Smooth muscle cell (in vitro differentiated cells): Measurements from ENCODE around the gene RUFY3. TPM values are rescaled to one million over a fixed set of nuclear protein-coding genes. Genes with fewer than 3 reads are reported as not detected.

Experiments used
- DNase-seq: peaks from one replicate; lab custom pipeline; 2025; ENCODE audit not compliant: unreplicated experiment; lab: John Stamatoyannopoulos, UW
- H2AFZ ChIP-seq: fragments of 200-600 bp; sonication (generic); 2 replicates; pipeline ENCODE4 v1.6.0; 2016; ENCODE audit warnings: antibody characterized with exemption, low read depth, mild to moderate bottlenecking
- H3F3A ChIP-seq: fragments of 200-600 bp; sonication (generic); 2 replicates; pipeline ENCODE4 v1.6.0; 2017; ENCODE audit warnings: antibody characterized with exemption, low read depth
- H3K27ac ChIP-seq: fragments of 200-600 bp; sonication (generic); 2 replicates; pipeline ENCODE4 v1.5.1; 2016; ENCODE audit warnings: low read depth, mild to moderate bottlenecking
- H3K27me3 ChIP-seq: fragments of 200-600 bp; sonication (generic); 2 replicates; pipeline ENCODE4 v1.6.1; 2016; ENCODE audit warnings: low read depth, mild to moderate bottlenecking
- H3K36me3 ChIP-seq: fragments of 200-600 bp; sonication (generic); 2 replicates; pipeline ENCODE4 v1.5.1; 2016; ENCODE audit warnings: low read depth
- H3K4me1 ChIP-seq: fragments of 200-600 bp; sonication (generic); 2 replicates; pipeline ENCODE4 v1.5.1; 2016; ENCODE audit warnings: low read depth
- H3K4me2 ChIP-seq: fragments of 200-600 bp; sonication (generic); 2 replicates; pipeline ENCODE4 v1.6.0; 2016; ENCODE audit warnings: mild to moderate bottlenecking
- H3K4me3 ChIP-seq: fragments of 200-600 bp; sonication (generic); 2 replicates; pipeline ENCODE4 v1.5.1; 2016; ENCODE audit warnings: mild to moderate bottlenecking
- H3K79me2 ChIP-seq: fragments of 200-600 bp; sonication (generic); 2 replicates; pipeline ENCODE4 v1.6.0; 2016; ENCODE audit warnings: low read depth, mild to moderate bottlenecking
- H3K9ac ChIP-seq: fragments of 200-600 bp; sonication (generic); 2 replicates; pipeline ENCODE4 v1.6.0; 2016; ENCODE audit warnings: low read depth
- H3K9me3 ChIP-seq: fragments of 200-600 bp; sonication (generic); replicated peaks from 2 replicates; pipeline ENCODE4 v1.5.1; 2016; ENCODE audit warnings: low read depth
- H4K20me1 ChIP-seq: fragments of 200-600 bp; sonication (generic); 2 replicates; pipeline ENCODE4 v1.6.0; 2016; ENCODE audit warnings: low read depth
- CTCF ChIP-seq: fragments of 200-600 bp; sonication (generic); IDR thresholded peaks from 2 replicates; pipeline ENCODE4 v1.5.1; 2017; ENCODE audit warnings: borderline replicate concordance, mild to moderate bottlenecking, antibody characterized with exemption; ENCODE audit not compliant: insufficient read depth, poor library complexity, severe bottlenecking
- WGBS: methylation state at CpG from one replicate; pipeline ENCODE4 v1.1.7; 2016; ENCODE audit warnings: low lambda C conversion rate; 5-methylcytosine and 5-hydroxymethylcytosine counted together
- polyA plus RNA-seq: library from polyadenylated mRNA; unstranded; fragments of >200 nt; fragmentation: Nextera tagmentation; extraction: Ambion mirVana; gene quantifications from 2 replicates; pipeline ENCODE4 v1.2.1, GENCODE V29; 2016
- total RNA-seq: library from RNA; depleted of rRNA; stranded (reverse); fragments of >200 nt; gene quantifications from 2 replicates; pipeline ENCODE4 v1.2.3, GENCODE V29; 2014

The RUFY3 gene
- total and polyA plus RNA-seq, 2 experiments from 2014 or later, result 22.2 to 49.2 TPM

- H3K9me3 ChIP-seq, result no peaks in the 10 kb centered on the region
- 89% methylated on average over 7 of the region's 7 CpGs for WGBS
- peak overlapping the region; percentile 32 for H3K27ac ChIP-seq
- H3K36me3 ChIP-seq, result no peaks in the 10 kb centered on the region
- DNase-seq, result no peak
- H3K4me3 ChIP-seq, result no peak overlapping the region
- no peak for TF ChIP-seq CTCF
- no peak overlapping the region for H3K9ac ChIP-seq
- H3K79me2 ChIP-seq, result peaks cover 84% of the 10 kb centered on the region
- peaks cover 3% of the 10 kb centered on the region for H3K4me1 ChIP-seq
- no peak overlapping the region for H3K4me2 ChIP-seq
- H3K27me3 ChIP-seq, result no peaks in the 10 kb centered on the region
- H2AFZ ChIP-seq, result no peak overlapping the region
- H4K20me1 ChIP-seq, result peaks cover 38% of the 10 kb centered on the region
- H3F3A ChIP-seq, result peaks cover 3% of the 10 kb centered on the region
Observed at GRCh38 chr4:70712604-70713452, 8.9 kb upstream of the RUFY3 start.

- WGBS, result 65% methylated on average over 7 of the region's 7 CpGs
- H3K9me3 ChIP-seq, result no peaks in the 10 kb centered on the region
- H3K27ac ChIP-seq, result peak overlapping the region; percentile 32
- no peak for DNase-seq
- peaks cover 84% of the 10 kb centered on the region for H3K79me2 ChIP-seq
- no peaks in the 10 kb centered on the region for H3K36me3 ChIP-seq
- H3F3A ChIP-seq, result no peaks in the 10 kb centered on the region
- no peak overlapping the region for H3K9ac ChIP-seq
- no peak overlapping the region for H3K4me2 ChIP-seq
- no peak overlapping the region for H2AFZ ChIP-seq
- H3K27me3 ChIP-seq, result no peaks in the 10 kb centered on the region
- H3K4me3 ChIP-seq, result no peak overlapping the region
- no peak for TF ChIP-seq CTCF
- H3K4me1 ChIP-seq, result peaks cover 3% of the 10 kb centered on the region
- H4K20me1 ChIP-seq, result peaks cover 34% of the 10 kb centered on the region
Observed at GRCh38 chr4:70713453-70714078, 8.2 kb upstream of the RUFY3 start.

- DNase-seq, result no peak
- peaks cover 84% of the 10 kb centered on the region for H3K79me2 ChIP-seq
Observed at GRCh38 chr4:70714079-70714887, 7.5 kb upstream of the RUFY3 start.

More at GRCh38 chr4:70714079-70714887, 7.5 kb upstream of the RUFY3 start:
- Histone ChIP-seq H3K4me1 (peaks cover 3% of the 10 kb centered on the region), H3K27ac (no peak overlapping the region), H2AFZ (no peak overlapping the region), H3K4me2 (no peak overlapping the region), H3K36me3 (no peaks in the 10 kb centered on the region), H3F3A (no peaks in the 10 kb centered on the region), H3K4me3 (no peak overlapping the region), H3K27me3 (no peaks in the 10 kb centered on the region), H3K9me3 (no peaks in the 10 kb centered on the region), H4K20me1 (peaks cover 30% of the 10 kb centered on the region), H3K9ac (no peak overlapping the region)
- WGBS, result 76% methylated on average over 5 of the region's 5 CpGs
- TF ChIP-seq CTCF, result no peak
